NCI-H2196 (cell line): ENCODE measurements around the gene DKKL1.
"Not testable (repeated sequence)": the region's sequence is repeated elsewhere in the genome, so short reads cannot be mapped to it uniquely, and the experiment has no call there.

Source experiments
- DNase-seq: peaks from one replicate; lab custom pipeline; 2025; ENCODE audit not compliant: unreplicated experiment; lab: John Stamatoyannopoulos, UW

DKKL1 gene

DNA sequence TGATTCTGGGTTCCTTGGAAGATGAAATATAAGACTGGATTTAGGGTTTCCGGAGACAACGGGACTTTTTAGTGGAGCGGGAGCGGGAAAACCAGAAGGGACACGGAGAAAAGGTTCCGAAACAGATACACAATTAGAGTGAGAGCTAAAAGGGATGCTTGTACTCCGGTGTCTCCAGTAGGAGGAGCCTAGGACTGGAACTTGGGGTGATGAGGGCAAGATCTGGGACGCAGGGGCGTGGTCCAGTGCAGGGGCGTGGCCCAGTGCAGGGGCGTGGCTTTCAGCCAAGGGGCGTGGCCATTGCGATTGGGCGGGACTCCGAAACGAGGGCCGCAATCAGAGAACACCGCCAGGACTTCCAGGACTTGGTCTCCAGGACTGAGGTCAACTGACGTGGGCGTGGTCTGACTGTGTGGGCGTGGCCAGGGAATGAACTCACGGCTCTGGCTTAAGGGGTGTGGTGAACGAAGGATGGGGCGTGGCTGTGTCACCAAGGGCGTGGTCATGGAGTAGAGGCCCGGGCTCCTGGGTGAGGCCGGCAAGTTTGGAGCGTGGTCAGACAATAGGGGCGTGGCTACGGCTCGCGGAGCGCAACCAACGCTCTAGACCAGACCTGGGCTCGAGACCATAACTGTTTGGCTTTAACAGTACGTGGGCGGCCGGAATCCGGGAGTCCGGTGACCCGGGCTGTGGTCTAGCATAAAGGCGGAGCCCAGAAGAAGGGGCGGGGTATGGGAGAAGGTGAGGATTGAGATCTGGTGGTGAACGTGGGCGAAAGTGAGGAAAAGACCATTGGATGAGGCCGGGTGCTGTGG, at the start of gene DKKL1:
TSS of gene DKKL1 (plus strand) at position 610 of the 815 bp plus-strand sequence. CDS start at position 732, 122 bp downstream.
- peak; percentile 91 for DNase-seq

- no peak for DNase-seq
These were observed 48.6 kb upstream of the DKKL1 start for GRCh38 chr19:49315111-49315510.

DNA sequence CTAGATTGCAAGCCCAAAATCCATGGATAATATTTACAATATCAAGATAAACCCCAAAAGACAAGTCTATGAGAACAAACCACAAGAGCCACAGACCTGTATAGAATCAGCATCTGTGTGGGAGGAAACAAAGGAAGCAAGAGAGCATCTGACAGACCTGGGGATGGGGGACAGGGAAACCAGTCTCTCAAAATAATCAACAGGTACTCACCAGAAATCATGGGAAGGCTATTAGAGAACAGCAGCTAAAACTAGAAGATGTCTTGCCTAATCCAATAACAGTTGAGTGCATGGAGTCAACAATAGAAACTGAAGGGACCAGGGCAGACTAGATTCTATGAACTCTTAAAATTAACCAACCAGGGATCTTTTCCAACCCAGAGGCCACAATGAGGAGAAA, 47.4 kb upstream of the DKKL1 start:
- DNase-seq: no peak

- no peak for DNase-seq
These were observed 45.4 kb upstream of the DKKL1 start for GRCh38 chr19:49318296-49318695.

DNA sequence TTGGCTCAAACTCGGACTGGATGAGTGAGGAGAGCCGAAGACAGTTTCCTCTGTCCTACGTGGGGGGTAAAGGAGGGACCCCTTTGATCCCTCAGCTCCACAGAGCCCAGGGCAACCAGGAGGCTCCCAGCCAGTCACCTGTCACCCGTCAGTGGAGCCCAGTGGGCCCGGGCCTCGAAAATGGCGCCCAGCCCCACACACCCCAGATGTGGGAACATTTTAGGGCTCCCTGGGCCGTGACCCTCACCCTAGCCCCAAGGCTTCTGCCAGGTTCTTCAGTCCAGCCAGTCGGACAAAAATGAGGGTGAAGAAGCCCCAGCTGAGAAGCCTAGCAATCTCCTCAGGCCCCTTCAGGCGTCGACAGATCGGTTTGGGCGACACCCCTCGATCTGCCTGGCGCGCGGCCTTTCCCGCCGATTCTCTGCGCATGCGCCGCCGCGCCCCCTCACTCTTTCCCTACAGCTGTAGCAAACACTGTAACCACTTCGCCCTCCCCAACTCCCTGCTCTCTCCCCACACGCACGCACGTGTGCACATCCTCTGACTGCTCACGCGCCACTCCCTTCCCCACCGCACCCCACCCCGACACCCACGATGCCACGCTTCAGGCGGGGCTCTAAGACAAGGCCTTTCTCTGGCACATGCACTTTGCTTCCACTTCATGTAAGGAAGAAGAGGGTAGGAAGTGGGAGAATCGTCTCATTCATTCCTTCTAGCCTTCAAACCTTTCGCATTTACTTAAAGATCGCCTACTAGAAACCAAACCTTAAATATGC, 38.7 kb upstream of the DKKL1 start, which contains the start of gene SLC6A16:
TSS of gene SLC6A16 (minus strand) at position 391 of the 776 bp plus-strand sequence. CDS start 13,844 bp downstream, outside the sequence.
- DNase-seq: no peak

- DNase-seq: not testable (repeated sequence)
These were observed 37.9 kb upstream of the DKKL1 start for GRCh38 chr19:49325756-49326155.

- DNase-seq: no peak
These were observed 37.4 kb upstream of the DKKL1 start for GRCh38 chr19:49326165-49326704.

DNA sequence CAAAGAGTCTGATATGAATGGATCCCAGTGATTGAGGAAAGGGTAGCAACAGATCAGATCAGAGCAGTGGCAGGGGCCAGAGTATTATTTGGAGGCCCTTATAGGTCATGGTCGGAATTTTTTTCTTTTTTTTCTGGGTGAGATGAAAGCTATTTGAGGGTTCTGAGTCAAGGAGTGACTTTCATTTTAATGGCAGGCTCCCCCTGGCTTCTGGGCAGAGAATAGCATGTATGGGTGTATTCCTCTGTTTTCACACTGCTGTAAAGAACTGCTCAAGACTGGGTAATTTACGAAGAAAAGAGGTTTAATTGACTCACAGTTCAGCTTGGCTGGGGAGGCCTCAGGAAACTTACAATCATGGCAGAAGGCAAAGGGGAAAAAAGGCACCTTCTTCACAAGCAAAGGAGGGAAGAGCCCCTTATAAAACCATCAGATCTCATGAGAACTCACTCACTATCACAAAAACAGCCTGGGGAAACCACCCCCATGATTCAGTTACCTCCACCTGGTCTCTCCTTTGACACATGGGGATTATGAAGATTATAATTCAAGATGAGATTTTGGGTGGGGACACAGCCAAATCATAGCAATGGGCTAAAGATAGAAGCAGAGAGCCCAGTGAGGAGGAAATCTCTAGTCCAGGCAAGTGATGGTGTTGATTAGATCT, 35.7 kb upstream of the DKKL1 start:
- DNase-seq: peak; percentile 15

- DNase-seq: no peak
These were observed 34.9 kb upstream of the DKKL1 start for GRCh38 chr19:49328741-49329140.

GRCh38 chr19:49331187-49331586, 32.5 kb upstream of the DKKL1 start:
- not testable (repeated sequence) for DNase-seq

- peak; percentile 35 for DNase-seq
These were observed 32.0 kb upstream of the DKKL1 start for GRCh38 chr19:49331616-49332055.

- DNase-seq: not testable (repeated sequence)
These were observed 30.8 kb upstream of the DKKL1 start for GRCh38 chr19:49332691-49333417.

- DNase-seq: no peak
These were observed 30.3 kb upstream of the DKKL1 start for GRCh38 chr19:49333418-49333805.

GRCh38 chr19:49333811-49334288, 29.8 kb upstream of the DKKL1 start:
- DNase-seq: no peak

DNA sequence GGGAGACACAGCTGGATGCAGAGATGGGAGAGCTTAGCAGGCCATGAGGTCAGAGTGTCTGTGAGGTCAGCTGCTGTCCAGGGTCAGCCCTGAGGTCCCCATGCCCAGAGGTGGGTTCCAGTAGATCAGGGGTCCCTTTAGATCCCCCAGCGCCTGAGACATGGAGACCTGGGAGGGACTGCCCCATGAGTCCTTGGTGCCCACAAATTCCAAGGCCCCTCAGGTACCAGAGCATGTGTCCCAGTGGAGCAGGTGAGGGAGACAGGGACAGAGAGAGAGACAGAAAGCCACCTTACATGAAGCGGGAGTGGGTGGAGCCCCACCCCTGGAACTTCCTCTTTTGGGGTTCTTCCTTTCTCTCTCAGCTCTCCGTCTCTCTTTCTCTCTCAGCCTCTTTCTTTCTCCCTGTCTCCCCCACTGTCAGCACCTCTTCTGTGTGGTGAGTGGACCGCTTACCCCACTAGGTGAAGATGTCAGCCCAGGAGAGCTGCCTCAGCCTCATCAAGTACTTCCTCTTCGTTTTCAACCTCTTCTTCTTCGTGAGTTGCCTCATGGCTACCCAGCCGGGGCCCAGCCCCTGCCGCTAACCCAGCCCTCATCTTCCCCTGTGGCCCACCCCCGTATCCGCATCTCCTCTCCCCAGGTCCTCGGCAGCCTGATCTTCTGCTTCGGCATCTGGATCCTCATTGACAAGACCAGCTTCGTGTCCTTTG, 28.4 kb upstream of the DKKL1 start, which contains the start of gene CD37:
TSS of gene CD37 (plus strand) at position 336 of the 713 bp plus-strand sequence. CDS start at position 471, 135 bp downstream.
- no peak for DNase-seq

DNA sequence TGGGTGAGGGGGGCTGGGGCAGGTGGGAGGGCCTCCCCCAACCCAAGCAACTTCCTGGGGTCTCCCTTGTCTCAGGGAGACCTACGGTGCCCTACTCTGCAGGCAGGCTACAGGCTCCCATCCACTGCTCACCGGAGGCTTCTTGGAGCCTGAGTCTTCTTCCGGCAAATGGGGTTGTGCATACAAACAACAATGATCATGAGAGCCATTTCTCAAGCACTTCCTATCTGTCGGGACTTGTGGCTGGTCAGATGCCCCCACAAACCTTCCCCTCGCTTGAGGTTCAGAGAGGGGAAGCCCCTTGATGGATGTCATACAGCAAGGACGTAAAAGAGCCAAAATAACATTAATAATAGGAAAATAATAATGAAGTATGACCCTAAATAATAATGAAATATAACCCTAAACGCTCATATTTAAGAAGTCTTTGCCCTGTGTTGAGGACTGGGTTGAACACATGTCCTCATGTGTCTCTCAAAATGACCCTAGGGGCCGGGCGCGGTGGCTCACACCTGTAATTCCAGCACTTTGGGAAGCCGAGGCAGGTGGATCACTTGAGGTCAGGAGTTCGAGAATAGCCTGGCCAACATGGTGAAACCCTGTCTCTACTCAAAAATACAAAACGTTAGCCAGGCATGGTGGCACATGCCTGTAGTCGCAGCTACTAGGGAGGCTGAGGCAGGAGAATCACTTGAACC, 27.7 kb upstream of the DKKL1 start:
- DNase-seq: no peak

DNA sequence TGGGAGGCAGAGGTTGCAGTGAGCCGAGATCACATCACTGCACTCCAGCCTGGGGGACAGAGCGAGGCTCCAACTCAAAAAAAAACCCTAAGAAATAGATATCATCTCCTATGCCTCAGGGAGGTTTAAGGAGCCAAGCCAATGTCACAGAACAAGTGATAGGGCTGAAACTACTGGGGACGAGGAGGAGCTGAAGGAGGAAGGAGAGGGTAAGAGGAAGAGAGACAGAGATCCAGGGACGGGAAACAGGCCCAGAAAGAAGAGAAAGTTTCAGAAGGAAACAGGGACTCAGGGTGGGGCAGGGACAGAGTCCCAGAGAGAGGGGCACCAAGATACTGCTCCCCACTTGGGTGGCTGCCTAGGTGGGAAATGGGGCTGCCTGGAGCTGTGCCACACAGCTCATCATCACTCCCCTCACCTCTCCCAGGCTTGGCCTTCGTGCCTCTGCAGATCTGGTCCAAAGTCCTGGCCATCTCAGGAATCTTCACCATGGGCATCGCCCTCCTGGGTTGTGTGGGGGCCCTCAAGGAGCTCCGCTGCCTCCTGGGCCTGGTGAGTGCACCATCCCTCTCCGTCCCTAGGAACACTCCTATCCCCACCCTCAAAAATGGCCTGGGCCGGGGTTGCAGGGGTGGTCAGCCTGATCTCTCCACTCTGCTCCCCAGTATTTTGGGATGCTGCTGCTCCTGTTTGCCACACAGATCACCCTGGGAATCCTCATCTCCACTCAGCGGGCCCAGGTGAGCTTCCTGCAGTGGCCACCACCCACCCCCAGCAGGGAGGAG, 27.0 kb upstream of the DKKL1 start:
- no peak for DNase-seq
